Lower leg skin (tissue), 4 donors: Measurements from ENCODE around the gene ZDHHC14. TPM values are rescaled to one million over a fixed set of nuclear protein-coding genes. Genes with fewer than 3 reads are reported as not detected.

Source experiments
- DNase-seq, 2 donors: peaks; one replicate each; pipeline ENCODE4 v3.0.0-alpha.2; 2019; ENCODE audit warnings: low spot score in 2 of 2
- H3K4me3 ChIP-seq: fragments of 200-600 bp; sonication (generic); 2 replicates; pipeline ENCODE4 v1.5.1; 2017; ENCODE audit warnings: mild to moderate bottlenecking, low read depth; ENCODE audit not compliant: poor library complexity, severe bottlenecking
- CTCF ChIP-seq, 3 donors: fragments of 450-650 bp; IDR thresholded peaks; one replicate each; pipeline ENCODE4 v1.5.1; 2016; ENCODE audit warnings: antibody characterized with exemption in 3 of 3, mild to moderate bottlenecking in 3 of 3, moderate library complexity in 2 of 3
- POLR2A ChIP-seq, 2 donors: fragments of 450-650 bp; IDR thresholded peaks; one replicate each; pipeline ENCODE4 v1.6.1; 2016 to 2017; ENCODE audit warnings: antibody characterized with exemption in 2 of 2, mild to moderate bottlenecking in 1 of 2, moderate library complexity in 1 of 2
- WGBS, 2 donors: methylation state at CpG; one replicate each; pipeline ENCODE4 v1.1.5; 2018; 5-methylcytosine and 5-hydroxymethylcytosine counted together
- intact Hi-C: fragments of 100-400 bp; cut with DNase I; formaldehyde crosslinking; loops from one replicate; pipeline ENCODE4 v1.15.0; 2023; ENCODE audit warnings: low total_unique reads
- total RNA-seq, 4 donors: library from RNA; depleted of rRNA; stranded (reverse); fragments of >200 nt; gene quantifications; one replicate each; pipeline ENCODE4 v1.1.0, GENCODE V29; 2016

The ZDHHC14 gene
- total RNA-seq, 4 donors from 2014 or later, result 4.5 to 8.3 (median 6.1) TPM

GRCh38 chr6:157629220-157629619 lies 248.2 kb downstream of the ZDHHC14 start:
- intact Hi-C loops, result no loop called here
- WGBS, 2 donors, result 77 to 79% methylated on average over 10 of the region's 10 CpGs
- TF ChIP-seq CTCF (IDR thresholded peaks at IDR 0.05) (no peak), POLR2A (IDR thresholded peaks at IDR 0.05) (no peak)
- H3K4me3 ChIP-seq, result no peak overlapping the region
- DNase-seq, result no peak

- WGBS, 2 donors, result 94 to 95% methylated on average over 5 of the region's 5 CpGs
- H3K4me3 ChIP-seq, result no peak overlapping the region
- TF ChIP-seq CTCF (IDR thresholded peaks at IDR 0.05) (peak in 1 of 3 donors; percentile 28), POLR2A (IDR thresholded peaks at IDR 0.05) (no peak)
- intact Hi-C loops, result no loop called here
- DNase-seq, result no peak
These were observed 249.6 kb downstream of the ZDHHC14 start for GRCh38 chr6:157630463-157631080.

- no peak overlapping the region for H3K4me3 ChIP-seq
- DNase-seq, result no peak
- WGBS, 2 donors, result 73 to 81% methylated on average over 7 of the region's 7 CpGs
- intact Hi-C loops, result no loop called here
- no peak for TF ChIP-seq CTCF (IDR thresholded peaks at IDR 0.05)
- TF ChIP-seq POLR2A (IDR thresholded peaks at IDR 0.05), result no peak
These were observed 250.4 kb downstream of the ZDHHC14 start for GRCh38 chr6:157631412-157631811.

GRCh38 chr6:157631838-157632614 lies 251.0 kb downstream of the ZDHHC14 start:
- TF ChIP-seq POLR2A (IDR thresholded peaks at IDR 0.05), result no peak
- no peak for TF ChIP-seq CTCF (IDR thresholded peaks at IDR 0.05)
- WGBS, 2 donors, result 82 to 89% methylated on average over 11 of the region's 11 CpGs
- intact Hi-C loops, result no loop called here
- H3K4me3 ChIP-seq, result no peak overlapping the region
- DNase-seq, result no peak

GRCh38 chr6:157632821-157633220 lies 251.8 kb downstream of the ZDHHC14 start:
- DNase-seq, result no peak
- intact Hi-C loops, result no loop called here
- no peak for TF ChIP-seq POLR2A (IDR thresholded peaks at IDR 0.05)
- no peak for TF ChIP-seq CTCF (IDR thresholded peaks at IDR 0.05)
- 50 to 51% methylated on average over 5 of the region's 5 CpGs for WGBS, 2 donors
- no peak overlapping the region for H3K4me3 ChIP-seq
